ENCODE measurements around the gene ZNF503. TPM values are rescaled to one million over a fixed set of nuclear protein-coding genes. Genes with fewer than 3 reads are reported as not detected.

The ZNF503 gene
- total and polyA plus RNA-seq, 2 experiments from 2014 or later, result 0.21 TPM; not detected in 1

GRCh38 chr10:75398200-75398691 is 3.3 kb downstream of the ZNF503 start:
- Histone ChIP-seq H3K4me3 (peak overlapping the region; percentile 65), H3K27me3 (ENCODE audit: insufficient read depth) (peaks cover 98% of the 10 kb centered on the region), H4K20me1 (replicated peaks; ENCODE audit: insufficient read depth) (peaks cover 8% of the 10 kb centered on the region), H3K27ac (ENCODE audit: low read depth) (no peak overlapping the region), H3K9me2 (ENCODE audit: insufficient read depth) (no peaks in the 10 kb centered on the region), H3K36me3 (ENCODE audit: insufficient read depth) (no peaks in the 10 kb centered on the region), H2AFZ (peak overlapping the region; percentile 69; the same call in 1 of the 2 replicates), H3K4me1 (ENCODE audit: insufficient read depth) (peaks cover 28% of the 10 kb centered on the region), H3K4me2 (peak overlapping the region; percentile 85), H3K79me2 (replicated peaks; ENCODE audit: insufficient read depth) (no peaks in the 10 kb centered on the region), H3F3A (replicated peaks; ENCODE audit: low read depth) (peaks cover 9% of the 10 kb centered on the region; the same call in 1 of the 2 replicates)
- H3K27me3 Mint-ChIP-seq (ENCODE audit: insufficient read depth, low read depth, poor library complexity), result peaks cover 96% of the 10 kb centered on the region
- ATAC-seq (no peak), DNase-seq (ENCODE audit: low spot score) (no peak)
- peaks cover 2% of the 10 kb centered on the region; the same call in 1 of the 3 replicates for H3K36me3 Mint-ChIP-seq (ENCODE audit: low read depth)
- H3K9me3 Mint-ChIP-seq, result peaks cover 3% of the 10 kb centered on the region; the same call in 2 of the 3 replicates
- peak overlapping the region; percentile 70; the same call in 2 of the 3 replicates for H3K4me3 Mint-ChIP-seq
- H3K4me1 Mint-ChIP-seq, result peaks cover 20% of the 10 kb centered on the region
- H3K27ac Mint-ChIP-seq, result no peak overlapping the region
- peak; percentile 60 for TF ChIP-seq EZH2 (IDR thresholded peaks at IDR 0.05; ENCODE audit: low read depth, unreplicated experiment)
- TF ChIP-seq ZNF114 (CRISPR knock-in tag; IDR thresholded peaks at IDR 0.05), result no peak

- Histone ChIP-seq H3K27me3 (ENCODE audit: insufficient read depth) (peaks cover 98% of the 10 kb centered on the region), H3K36me3 (ENCODE audit: insufficient read depth) (no peaks in the 10 kb centered on the region)
- TF ChIP-seq STAT1 (IDR thresholded peaks at IDR 0.05; ENCODE audit: unreplicated experiment), result no peak
- TF ChIP-seq ETS1 (IDR thresholded peaks at IDR 0.05), result no peak
- no peak for TF ChIP-seq NANOG (IDR thresholded peaks at IDR 0.05; ENCODE audit: borderline replicate concordance)
- no peak for TF ChIP-seq CTCF (conservative IDR thresholded peaks at IDR 0.05; ENCODE audit: low read depth in 2 of 2)
- TF ChIP-seq JUNB (IDR thresholded peaks at IDR 0.05; ENCODE audit: unreplicated experiment), result no peak
- no peak for TF ChIP-seq CREB1 (CRISPR knock-in tag; IDR thresholded peaks at IDR 0.05; ENCODE audit: low read depth)
- no peak for TF ChIP-seq POLR2AphosphoS5 (IDR thresholded peaks at IDR 0.05; ENCODE audit: low read depth)
- TF ChIP-seq ZNF114 (CRISPR knock-in tag; IDR thresholded peaks at IDR 0.05), result no peak
- TF ChIP-seq REST (IDR thresholded peaks at IDR 0.05; ENCODE audit: unreplicated experiment), result no peak
- peak; percentile 81 for TF ChIP-seq EZH2phosphoT487 (IDR thresholded peaks at IDR 0.05; ENCODE audit: unreplicated experiment)
Observed at GRCh38 chr10:75397496-75398199, 3.9 kb downstream of the ZNF503 start.

More at GRCh38 chr10:75397496-75398199, 3.9 kb downstream of the ZNF503 start:
- peak overlapping the region; percentile 70 for H3K4me3 Mint-ChIP-seq
- ATAC-seq, result no peak
- no peak overlapping the region for H3K27ac ChIP-seq (ENCODE audit: low read depth)
- peak overlapping the region; percentile 60 for H3K4me3 ChIP-seq
- peak overlapping the region; percentile 85 for H3K4me2 ChIP-seq
- H3F3A ChIP-seq (replicated peaks; ENCODE audit: low read depth), result peaks cover 3% of the 10 kb centered on the region; the same call in 1 of the 2 replicates
- DNase-seq (ENCODE audit: low spot score), result peak; percentile 43
- peaks cover 93% of the 10 kb centered on the region for H3K27me3 Mint-ChIP-seq (ENCODE audit: insufficient read depth, low read depth, poor library complexity)
- peaks cover 8% of the 10 kb centered on the region for H4K20me1 ChIP-seq (replicated peaks; ENCODE audit: insufficient read depth)
- peaks cover 2% of the 10 kb centered on the region; the same call in 1 of the 3 replicates for H3K36me3 Mint-ChIP-seq (ENCODE audit: low read depth)
- H3K79me2 ChIP-seq (replicated peaks; ENCODE audit: insufficient read depth), result no peaks in the 10 kb centered on the region
- peaks cover 24% of the 10 kb centered on the region for H3K4me1 ChIP-seq (ENCODE audit: insufficient read depth)
- H3K27ac Mint-ChIP-seq, result no peak overlapping the region
- H3K9me3 Mint-ChIP-seq, result peaks cover 3% of the 10 kb centered on the region; the same call in 2 of the 3 replicates
- peaks cover 18% of the 10 kb centered on the region for H3K4me1 Mint-ChIP-seq
- no peaks in the 10 kb centered on the region for H3K9me2 ChIP-seq (ENCODE audit: insufficient read depth)
- H2AFZ ChIP-seq, result no peak overlapping the region
